Measurements from ENCODE around the gene BABAM1. TPM values are rescaled to one million over a fixed set of nuclear protein-coding genes. Genes with fewer than 3 reads are reported as not detected.

Gene BABAM1
- total RNA-seq, 2 donors from 2014 or later = 67.9 to 71.7 TPM

- Histone ChIP-seq H3K27me3 (no peaks in the 10 kb centered on the region), H3K36me3 (peaks cover 9% of the 10 kb centered on the region), H3K27ac (peak overlapping the region; percentile 78 to 84), H3K9me3 (no peaks in the 10 kb centered on the region), H3K4me1 (peaks cover 0 to 41% of the 10 kb centered on the region in 2 donors), H3K4me3 (no peak overlapping the region)
- TF ChIP-seq CTCF (IDR thresholded peaks at IDR 0.05) = no peak
- DNase-seq (ENCODE audit: low spot score) = no peak
These were observed 24.6 kb upstream of the BABAM1 start for GRCh38 chr19:17242431-17243208.

DNA sequence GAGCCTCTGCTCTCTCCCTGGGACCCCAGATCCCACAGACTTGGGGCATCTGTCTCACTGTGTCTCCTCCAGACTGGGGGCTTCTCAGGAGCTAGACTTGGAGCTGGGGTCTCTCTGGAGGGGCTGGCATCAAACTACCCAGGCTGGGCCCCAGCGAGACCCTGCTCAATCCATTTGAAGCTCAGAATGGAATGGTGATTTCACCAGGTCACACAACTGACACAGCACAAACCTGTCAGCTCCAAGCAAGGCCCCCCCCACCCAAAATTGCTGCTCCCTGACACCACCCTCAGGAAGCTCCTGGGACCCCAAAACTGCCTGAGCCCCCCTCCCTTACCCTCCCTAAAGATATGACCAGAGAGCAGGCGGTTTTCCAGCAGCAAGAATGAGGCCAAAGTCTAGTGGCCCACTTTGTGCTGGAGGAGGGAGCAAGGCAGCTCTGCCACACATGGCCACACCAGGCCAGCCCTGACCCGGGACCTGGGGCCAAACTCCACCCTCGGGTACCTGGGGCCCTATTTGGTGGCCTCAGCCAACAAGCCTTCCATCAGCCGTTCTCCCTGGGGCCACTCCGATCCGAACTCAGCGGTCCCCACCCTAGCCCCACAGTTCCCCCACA, 23.9 kb upstream of the BABAM1 start:
- no peaks in the 10 kb centered on the region for H3K9me3 ChIP-seq
- no peak for DNase-seq (ENCODE audit: low spot score)
- peaks cover 2% of the 10 kb centered on the region for H3K36me3 ChIP-seq
- H3K27ac ChIP-seq = peak overlapping the region; percentile 78 to 84
- H3K4me3 ChIP-seq = peak overlapping the region; percentile 67 to 78
- no peaks in the 10 kb centered on the region for H3K27me3 ChIP-seq
- no peak for TF ChIP-seq CTCF (IDR thresholded peaks at IDR 0.05)
- H3K4me1 ChIP-seq = peaks cover 0 to 41% of the 10 kb centered on the region in 2 donors

DNA sequence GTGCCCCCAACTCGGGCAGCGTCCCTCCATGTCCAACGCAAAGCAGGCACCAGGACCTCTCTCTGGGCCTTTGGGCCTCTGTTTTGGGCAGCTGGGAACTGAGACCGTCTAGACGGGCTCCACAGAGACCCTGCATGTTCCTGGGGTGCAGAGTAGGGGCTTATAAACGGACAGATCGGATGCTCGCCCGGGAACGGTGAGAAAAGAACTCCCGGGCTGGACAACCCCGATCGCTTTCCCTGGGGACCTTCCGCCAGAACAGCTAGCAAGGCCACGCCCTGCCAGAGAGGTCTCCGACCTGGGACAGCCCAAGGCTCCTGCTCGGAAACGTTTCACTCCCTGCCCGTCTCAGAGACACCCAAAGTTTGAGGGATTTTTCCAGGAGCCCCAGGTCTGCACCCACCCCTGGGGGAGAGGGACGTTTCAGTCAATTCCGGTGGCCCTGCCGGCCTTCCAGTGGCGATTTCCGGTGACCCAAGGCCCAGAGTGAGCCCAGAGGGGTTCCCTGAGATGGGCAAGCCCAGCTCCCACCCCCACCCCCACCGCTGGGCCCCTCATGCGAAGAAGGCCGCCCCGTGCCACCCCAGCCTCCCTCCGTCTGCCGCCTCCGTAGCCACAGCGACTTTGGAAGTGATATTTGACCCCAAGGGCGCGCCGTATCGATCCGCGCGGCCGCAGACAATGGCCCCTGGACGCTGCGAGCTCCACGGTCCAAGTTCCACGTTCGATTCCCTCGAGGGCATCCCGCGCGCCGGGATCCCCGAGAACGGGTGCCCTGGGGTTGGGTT, 23.2 kb upstream of the BABAM1 start:
- H3K4me1 ChIP-seq = peaks cover 0 to 41% of the 10 kb centered on the region in 2 donors
- peak overlapping the region; percentile 67 to 78 for H3K4me3 ChIP-seq
- H3K27me3 ChIP-seq = no peaks in the 10 kb centered on the region
- DNase-seq (ENCODE audit: low spot score) = peak; percentile 76
- no peaks in the 10 kb centered on the region for H3K9me3 ChIP-seq
- peak overlapping the region; percentile 78 to 84 for H3K27ac ChIP-seq
- no peak for TF ChIP-seq CTCF (IDR thresholded peaks at IDR 0.05)
- H3K36me3 ChIP-seq = no peaks in the 10 kb centered on the region

- Histone ChIP-seq H3K27me3 (no peaks in the 10 kb centered on the region), H3K4me3 (peak overlapping the region; percentile 67 to 78), H3K4me1 (peaks cover 0 to 41% of the 10 kb centered on the region in 2 donors), H3K27ac (peak overlapping the region; percentile 78 to 84), H3K36me3 (no peaks in the 10 kb centered on the region), H3K9me3 (no peaks in the 10 kb centered on the region)
- DNase-seq (ENCODE audit: low spot score) = no peak
- TF ChIP-seq CTCF (IDR thresholded peaks at IDR 0.05) = no peak
These were observed 22.4 kb upstream of the BABAM1 start for GRCh38 chr19:17244618-17245534.

GRCh38 chr19:17245535-17245984, 21.7 kb upstream of the BABAM1 start, which contains the start of gene NR2F6:
NR2F6 (minus strand) TSS chr19:17245919; CDS start chr19:17245220, 699 bp downstream.
- Histone ChIP-seq H3K4me3 (peak within 1 kb of the TSS; percentile 67 to 78), H3K27ac (peak within 1 kb of the TSS; percentile 78 to 86), H3K36me3 (no peaks in the 10 kb centered on the region), H3K4me1 (peaks cover 0 to 41% of the 10 kb centered on the region in 2 donors), H3K9me3 (no peaks in the 10 kb centered on the region), H3K27me3 (no peaks in the 10 kb centered on the region)
- no peak for DNase-seq (ENCODE audit: low spot score)
- no peak for TF ChIP-seq CTCF (IDR thresholded peaks at IDR 0.05)
